Colonic mucosa (tissue), 4 donors: ENCODE data around the gene ADGRV1. TPM values are rescaled to one million over a fixed set of nuclear protein-coding genes. Genes with fewer than 3 reads are reported as not detected.
"Not testable (repeated sequence)": the region's sequence is repeated elsewhere in the genome, so short reads cannot be mapped to it uniquely, and the experiment has no call there.

ENCODE experiments used
- DNase-seq: peaks from one replicate; pipeline ENCODE4 v3.0.0-alpha.2; 2020
- H3K27ac ChIP-seq: fragments of 200-600 bp; one replicate; pipeline ENCODE4 v1.8.0; 2021
- H3K27me3 ChIP-seq: fragments of 200-600 bp; one replicate; pipeline ENCODE4 v1.8.0; 2021
- H3K36me3 ChIP-seq: fragments of 200-600 bp; one replicate; pipeline ENCODE4 v1.8.0; 2021
- H3K4me1 ChIP-seq: fragments of 200-600 bp; one replicate; pipeline ENCODE4 v1.8.0; 2021; ENCODE audit warnings: mild to moderate bottlenecking
- H3K4me3 ChIP-seq: fragments of 200-600 bp; one replicate; pipeline ENCODE4 v1.8.0; 2021
- H3K9ac ChIP-seq, 2 donors: one replicate each; pipeline ENCODE4 v1.7.0; 2013; ENCODE audit warnings: control low read depth in 2 of 2, low read depth in 2 of 2, low read length in 2 of 2
- H3K9me3 ChIP-seq: fragments of 200-600 bp; one replicate; pipeline ENCODE4 v1.8.0; 2021
- intact Hi-C: fragments of 100-400 bp; cut with DNase I; formaldehyde crosslinking; loops from one replicate; pipeline ENCODE4 v1.14.1; 2022
- total RNA-seq, 2 donors: library from RNA; stranded (reverse); fragmentation: NEBNext Ultra II Directional in 1 of 2; extraction: Animal tissue kit (Norgen Biotek cat#: 25700) in 1 of 2; gene quantifications; one replicate each; pipeline ENCODE4 v1.2.1, GENCODE V29; 2021
- TF ChIP-seq, protein P1 (sequence below): fragments of 200-600 bp; IDR thresholded peaks from one replicate; pipeline ENCODE4 v1.8.0; 2022; ENCODE audit warnings: antibody characterized with exemption, mild to moderate bottlenecking
- donor health status: healthy.
- donor health status: DM: no; HTN: no; CAD: no.
- donor health status: DM: no; HTN: no; CAD: no.

The ADGRV1 gene
- total RNA-seq, 2 donors from 2014 or later: 5.1 to 12.9 TPM

DNA sequence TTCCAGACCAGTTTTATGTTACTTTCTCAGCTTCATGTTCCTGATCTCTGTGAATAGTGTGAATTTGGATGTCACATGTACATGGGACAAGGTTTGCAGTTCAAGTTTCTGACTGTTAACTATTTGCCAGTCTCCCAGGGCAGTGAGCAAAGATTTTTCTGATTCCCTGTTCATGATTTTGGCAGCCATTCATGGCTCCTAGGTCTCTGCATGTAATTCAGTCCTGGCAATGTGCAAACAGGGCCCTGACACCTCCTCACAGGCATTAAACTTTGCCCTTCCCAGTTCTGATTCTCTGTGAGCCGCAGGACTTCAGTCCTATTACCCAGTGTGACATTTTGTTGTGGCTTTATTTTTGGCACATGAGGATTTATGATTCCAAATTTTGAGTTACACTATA is 474.8 kb downstream of the ADGRV1 start:
- intact Hi-C loops: no loop called here
- H3K4me3 ChIP-seq: no peak overlapping the region
- no peak overlapping the region for H3K9ac ChIP-seq
- DNase-seq: peak; percentile 69
- H3K9me3 ChIP-seq: no peaks in the 10 kb centered on the region
- TF ChIP-seq, protein P1, sequence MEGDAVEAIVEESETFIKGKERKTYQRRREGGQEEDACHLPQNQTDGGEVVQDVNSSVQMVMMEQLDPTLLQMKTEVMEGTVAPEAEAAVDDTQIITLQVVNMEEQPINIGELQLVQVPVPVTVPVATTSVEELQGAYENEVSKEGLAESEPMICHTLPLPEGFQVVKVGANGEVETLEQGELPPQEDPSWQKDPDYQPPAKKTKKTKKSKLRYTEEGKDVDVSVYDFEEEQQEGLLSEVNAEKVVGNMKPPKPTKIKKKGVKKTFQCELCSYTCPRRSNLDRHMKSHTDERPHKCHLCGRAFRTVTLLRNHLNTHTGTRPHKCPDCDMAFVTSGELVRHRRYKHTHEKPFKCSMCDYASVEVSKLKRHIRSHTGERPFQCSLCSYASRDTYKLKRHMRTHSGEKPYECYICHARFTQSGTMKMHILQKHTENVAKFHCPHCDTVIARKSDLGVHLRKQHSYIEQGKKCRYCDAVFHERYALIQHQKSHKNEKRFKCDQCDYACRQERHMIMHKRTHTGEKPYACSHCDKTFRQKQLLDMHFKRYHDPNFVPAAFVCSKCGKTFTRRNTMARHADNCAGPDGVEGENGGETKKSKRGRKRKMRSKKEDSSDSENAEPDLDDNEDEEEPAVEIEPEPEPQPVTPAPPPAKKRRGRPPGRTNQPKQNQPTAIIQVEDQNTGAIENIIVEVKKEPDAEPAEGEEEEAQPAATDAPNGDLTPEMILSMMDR: no peak
- H3K36me3 ChIP-seq: no peaks in the 10 kb centered on the region
- no peaks in the 10 kb centered on the region for H3K4me1 ChIP-seq
- H3K27me3 ChIP-seq: no peaks in the 10 kb centered on the region
- peak overlapping the region; percentile 8 for H3K27ac ChIP-seq

DNA sequence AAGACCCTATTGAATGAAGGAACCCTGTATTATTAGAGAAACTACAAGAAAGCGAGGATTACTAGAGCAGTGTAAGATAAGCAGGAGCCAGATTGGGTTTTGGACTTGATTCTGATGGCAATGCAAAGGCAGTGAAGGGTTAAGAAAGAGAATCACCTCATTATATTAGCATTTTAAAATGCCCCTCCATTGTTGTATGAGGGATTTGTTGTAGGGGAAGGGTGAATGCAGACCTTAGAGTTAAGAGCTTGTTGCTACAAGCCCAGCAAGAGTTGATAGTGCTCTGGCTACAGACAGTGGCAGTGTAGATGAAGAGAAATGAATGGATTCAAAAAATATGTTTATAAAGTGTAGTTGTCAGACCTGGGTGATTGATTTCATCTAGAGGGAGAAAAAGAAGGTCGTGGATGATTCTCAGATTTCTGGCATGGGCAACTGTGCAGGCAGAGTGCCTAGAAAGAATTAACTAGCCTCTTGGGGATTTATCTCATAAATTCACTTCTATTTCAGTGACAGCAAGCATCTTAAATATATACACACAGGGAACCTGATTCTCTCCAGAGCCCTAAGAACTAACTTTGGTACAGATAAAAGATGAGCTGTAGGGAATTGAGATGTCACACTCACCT is 479.7 kb downstream of the ADGRV1 start:
- H3K27ac ChIP-seq: no peak overlapping the region
- no peak for DNase-seq
- no peaks in the 10 kb centered on the region for H3K36me3 ChIP-seq
- no peaks in the 10 kb centered on the region for H3K9me3 ChIP-seq
- intact Hi-C loops: no loop called here
- no peaks in the 10 kb centered on the region for H3K27me3 ChIP-seq
- no peak overlapping the region for H3K9ac ChIP-seq
- TF ChIP-seq, protein P1: no peak
- no peak overlapping the region for H3K4me3 ChIP-seq
- H3K4me1 ChIP-seq: no peaks in the 10 kb centered on the region

DNA sequence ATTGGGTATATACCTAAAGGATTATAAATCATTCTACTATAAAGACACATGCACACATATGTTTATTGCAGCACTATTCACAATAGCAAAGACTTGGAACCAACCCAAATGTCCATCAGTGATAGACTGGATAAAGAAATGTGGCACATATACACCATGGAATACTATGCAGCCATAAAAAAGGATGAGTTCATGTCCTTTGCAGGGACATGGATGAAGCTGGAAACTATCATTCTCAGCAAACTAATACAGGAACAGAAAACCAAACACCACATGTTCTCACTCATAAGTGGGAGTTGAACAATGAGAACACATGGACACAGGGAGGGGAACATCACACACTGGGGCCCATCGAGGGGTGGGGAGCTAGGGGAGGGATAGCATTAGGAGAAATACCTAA is 482.5 kb downstream of the ADGRV1 start:
- intact Hi-C loops, H3K9ac ChIP-seq, DNase-seq, H3K27me3 ChIP-seq, H3K27ac ChIP-seq, H3K36me3 ChIP-seq, H3K4me1 ChIP-seq, H3K9me3 ChIP-seq, H3K4me3 ChIP-seq: not testable (repeated sequence)

DNA sequence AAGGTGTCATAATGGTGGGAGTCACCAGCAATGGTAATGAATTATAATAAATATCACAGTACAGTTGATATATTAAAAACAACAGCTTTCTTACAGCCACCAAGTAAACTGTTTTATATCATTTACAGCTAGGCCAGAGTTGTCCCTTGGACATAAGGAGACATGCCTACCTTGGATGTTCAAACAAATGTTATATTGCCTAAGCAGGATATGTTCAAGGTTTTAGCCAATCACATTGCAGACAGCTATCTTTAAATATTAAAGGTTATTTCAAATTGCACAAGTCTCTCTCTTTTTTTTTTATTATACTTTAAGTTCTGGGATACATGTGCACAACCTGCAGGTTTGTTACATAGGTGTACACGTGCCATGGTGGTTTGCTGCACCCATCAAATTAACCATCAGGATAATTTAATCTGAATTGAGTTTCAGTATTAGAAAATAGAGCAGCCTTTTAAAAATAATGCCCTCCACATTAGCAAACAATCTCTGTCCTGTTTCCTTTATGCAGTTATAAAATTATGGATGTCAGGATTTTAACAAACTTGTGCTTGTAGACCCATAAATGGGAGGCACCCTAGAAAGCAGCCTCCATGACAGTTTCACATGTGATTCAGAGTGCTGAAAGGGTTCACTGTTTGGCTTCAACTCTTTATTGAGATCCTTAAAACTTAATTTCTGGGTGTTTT is 483.8 kb downstream of the ADGRV1 start:
- no peak for DNase-seq
- Histone ChIP-seq H3K4me3 (no peak overlapping the region), H3K36me3 (no peaks in the 10 kb centered on the region), H3K9ac (no peak overlapping the region), H3K9me3 (no peaks in the 10 kb centered on the region), H3K27me3 (no peaks in the 10 kb centered on the region), H3K4me1 (no peaks in the 10 kb centered on the region), H3K27ac (peak overlapping the region; percentile 13)
- TF ChIP-seq, protein P1: no peak
- intact Hi-C loops: no loop called here

DNA sequence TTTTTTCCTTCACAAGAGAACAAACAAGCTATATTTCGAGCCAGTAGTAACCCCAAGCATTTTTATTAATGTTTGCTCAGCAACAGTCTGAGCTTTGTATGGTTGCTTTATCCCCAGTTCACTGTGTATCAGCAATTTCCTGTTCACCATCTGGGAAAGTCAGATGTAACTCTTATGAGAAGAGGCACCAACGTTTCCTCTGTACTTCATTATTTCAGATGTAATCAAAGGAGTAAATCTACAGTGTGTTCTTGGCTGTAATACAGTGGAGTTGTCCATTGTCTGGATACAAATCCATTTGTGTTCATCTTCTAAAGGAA is 484.3 kb downstream of the ADGRV1 start:
- no peak overlapping the region for H3K9ac ChIP-seq
- H3K9me3 ChIP-seq: no peaks in the 10 kb centered on the region
- H3K4me3 ChIP-seq: no peak overlapping the region
- no peak for DNase-seq
- TF ChIP-seq, protein P1: no peak
- intact Hi-C loops: no loop called here
- H3K27ac ChIP-seq: peak overlapping the region; percentile 13
- no peaks in the 10 kb centered on the region for H3K27me3 ChIP-seq
- H3K36me3 ChIP-seq: no peaks in the 10 kb centered on the region
- H3K4me1 ChIP-seq: no peaks in the 10 kb centered on the region

DNA sequence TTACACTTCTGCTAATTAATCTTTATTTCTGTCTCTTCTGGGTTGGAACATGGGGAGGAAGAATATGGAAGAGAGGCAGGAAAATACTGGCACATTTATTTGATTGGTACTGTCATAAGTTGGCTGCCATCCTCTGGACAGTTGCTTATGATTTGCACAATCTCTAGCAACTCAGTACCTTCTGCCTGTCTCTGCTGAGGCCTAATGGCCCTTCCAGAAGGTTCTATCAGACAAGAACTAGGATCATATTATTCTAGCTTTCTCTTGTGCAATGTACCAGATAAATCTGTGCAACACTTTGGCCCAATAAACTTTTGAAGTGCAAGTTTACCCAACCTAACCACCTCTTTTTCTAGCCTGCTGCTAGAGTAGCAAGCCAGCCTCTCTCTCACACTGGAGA is 489.5 kb downstream of the ADGRV1 start:
- intact Hi-C loops: no loop called here
- Histone ChIP-seq H3K4me1 (peaks cover 2% of the 10 kb centered on the region), H3K9me3 (no peaks in the 10 kb centered on the region), H3K4me3 (no peak overlapping the region), H3K27me3 (no peaks in the 10 kb centered on the region), H3K27ac (peak overlapping the region; percentile 34), H3K36me3 (no peaks in the 10 kb centered on the region), H3K9ac (no peak overlapping the region)
- TF ChIP-seq, protein P1: no peak
- no peak for DNase-seq
